GM12874 (cell line): ENCODE measurements around the gene KSR1.

Experiments used
- TF ChIP-seq, protein P1 (sequence below): IDR thresholded peaks from 2 replicates; pipeline ENCODE4 v1.5.1; 2011; ENCODE audit warnings: low read depth, mild to moderate bottlenecking, control low read depth, low read length, moderate library complexity; ENCODE audit not compliant: insufficient read depth

Gene KSR1

DNA sequence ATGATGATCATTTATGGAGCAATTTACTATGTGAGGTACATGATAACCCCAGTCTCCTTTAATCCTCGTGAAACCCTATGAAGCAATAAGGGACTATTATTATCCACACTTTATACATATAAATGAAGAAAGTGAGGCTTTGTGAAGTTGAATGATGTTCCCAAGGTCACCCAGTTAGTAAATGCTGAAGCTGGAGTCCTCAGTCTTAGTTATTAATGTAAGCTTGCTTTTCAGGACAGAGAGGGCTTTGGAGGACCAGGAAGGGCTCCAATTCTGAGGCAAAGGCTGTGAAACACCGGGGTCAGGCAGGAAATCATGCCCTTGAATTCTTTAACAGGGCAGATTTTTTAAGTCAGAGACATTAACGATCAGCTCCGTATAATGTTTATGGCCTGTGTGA, 36.8 kb downstream of the KSR1 start:
- TF ChIP-seq, protein P1, sequence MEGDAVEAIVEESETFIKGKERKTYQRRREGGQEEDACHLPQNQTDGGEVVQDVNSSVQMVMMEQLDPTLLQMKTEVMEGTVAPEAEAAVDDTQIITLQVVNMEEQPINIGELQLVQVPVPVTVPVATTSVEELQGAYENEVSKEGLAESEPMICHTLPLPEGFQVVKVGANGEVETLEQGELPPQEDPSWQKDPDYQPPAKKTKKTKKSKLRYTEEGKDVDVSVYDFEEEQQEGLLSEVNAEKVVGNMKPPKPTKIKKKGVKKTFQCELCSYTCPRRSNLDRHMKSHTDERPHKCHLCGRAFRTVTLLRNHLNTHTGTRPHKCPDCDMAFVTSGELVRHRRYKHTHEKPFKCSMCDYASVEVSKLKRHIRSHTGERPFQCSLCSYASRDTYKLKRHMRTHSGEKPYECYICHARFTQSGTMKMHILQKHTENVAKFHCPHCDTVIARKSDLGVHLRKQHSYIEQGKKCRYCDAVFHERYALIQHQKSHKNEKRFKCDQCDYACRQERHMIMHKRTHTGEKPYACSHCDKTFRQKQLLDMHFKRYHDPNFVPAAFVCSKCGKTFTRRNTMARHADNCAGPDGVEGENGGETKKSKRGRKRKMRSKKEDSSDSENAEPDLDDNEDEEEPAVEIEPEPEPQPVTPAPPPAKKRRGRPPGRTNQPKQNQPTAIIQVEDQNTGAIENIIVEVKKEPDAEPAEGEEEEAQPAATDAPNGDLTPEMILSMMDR, result no peak

DNA sequence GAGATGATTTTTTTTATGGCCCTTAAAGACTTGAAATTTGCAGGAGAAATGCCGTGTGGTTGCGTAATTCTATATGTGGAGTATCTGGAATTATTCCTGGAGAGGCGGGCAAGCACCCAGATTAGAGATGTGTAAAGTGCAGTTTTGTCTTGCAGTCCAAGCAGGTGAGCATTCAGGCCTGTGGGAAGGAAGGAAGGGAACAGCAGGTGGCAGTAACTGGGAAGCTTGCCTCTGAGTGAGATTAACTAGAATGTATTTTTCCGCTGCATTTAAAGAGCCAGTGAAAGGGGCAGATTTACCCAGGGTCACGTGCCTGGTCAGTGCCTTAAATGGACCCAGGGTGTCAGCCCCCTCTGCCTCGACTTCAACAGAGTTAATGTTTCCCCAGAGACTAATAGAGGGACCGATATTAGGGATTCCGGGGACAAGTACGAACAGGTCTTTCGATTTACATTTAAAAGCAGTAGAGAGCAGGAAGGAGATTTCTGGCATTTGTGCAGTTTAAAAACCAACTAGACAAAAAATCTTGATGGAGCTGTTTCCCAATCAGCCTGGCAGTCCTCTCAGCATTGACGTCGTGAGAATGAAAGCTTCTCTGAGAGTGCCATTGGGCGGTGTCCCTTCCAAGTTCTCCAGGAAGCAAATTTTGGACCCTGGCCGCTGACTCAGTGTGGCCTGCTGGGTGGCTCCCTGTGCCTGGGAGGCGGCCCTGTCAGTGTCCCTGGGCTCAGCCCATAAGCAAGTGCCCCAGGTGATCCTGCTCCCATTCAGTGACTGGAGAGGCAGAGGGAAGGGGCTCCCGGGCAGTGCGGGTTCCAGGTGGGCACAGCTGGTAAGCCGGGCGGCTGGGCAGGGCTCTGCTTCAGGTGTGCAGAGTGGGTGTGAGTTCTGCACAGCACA, 38.2 kb downstream of the KSR1 start:
- TF ChIP-seq, protein P1, result no peak

DNA sequence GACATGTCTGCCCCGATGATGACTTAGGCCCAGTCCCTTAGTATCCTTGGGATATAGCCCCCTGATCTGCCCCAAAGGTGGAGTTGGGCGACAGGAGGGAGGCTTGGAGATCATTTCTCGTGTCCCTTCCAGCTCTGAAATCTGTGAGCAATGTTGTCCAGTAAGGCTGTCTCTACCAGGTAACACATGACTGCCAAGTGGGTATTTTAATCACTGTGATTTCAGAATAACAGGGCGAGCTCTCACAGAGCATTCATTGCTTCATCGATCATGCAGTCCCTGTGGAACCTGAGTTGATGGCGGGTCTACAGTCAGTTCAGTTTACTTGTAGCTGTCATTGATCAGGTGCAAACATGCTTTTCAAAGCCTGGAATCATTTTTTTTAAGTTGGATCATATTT, 39.2 kb downstream of the KSR1 start:
- TF ChIP-seq, protein P1, result no peak

DNA sequence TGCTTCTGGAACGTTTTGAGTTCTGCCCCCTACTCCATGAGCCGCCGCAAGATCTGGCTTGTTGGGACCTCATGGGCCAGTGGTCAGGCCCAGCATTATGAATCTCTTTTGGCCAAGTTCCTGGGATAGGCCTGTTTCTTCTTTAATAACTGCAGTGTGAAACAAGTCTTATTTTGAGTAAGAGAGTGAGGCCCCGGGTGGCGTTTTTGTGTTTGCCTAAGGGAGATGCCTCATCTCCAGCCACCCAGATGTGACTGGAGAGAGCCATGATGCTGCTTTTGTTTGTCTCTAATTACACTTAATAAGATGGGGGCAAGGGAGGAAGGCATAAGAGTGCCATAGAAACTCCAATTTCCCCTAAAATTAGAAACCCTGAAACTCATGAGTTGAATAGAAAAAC, 39.8 kb downstream of the KSR1 start:
- TF ChIP-seq, protein P1, result no peak

DNA sequence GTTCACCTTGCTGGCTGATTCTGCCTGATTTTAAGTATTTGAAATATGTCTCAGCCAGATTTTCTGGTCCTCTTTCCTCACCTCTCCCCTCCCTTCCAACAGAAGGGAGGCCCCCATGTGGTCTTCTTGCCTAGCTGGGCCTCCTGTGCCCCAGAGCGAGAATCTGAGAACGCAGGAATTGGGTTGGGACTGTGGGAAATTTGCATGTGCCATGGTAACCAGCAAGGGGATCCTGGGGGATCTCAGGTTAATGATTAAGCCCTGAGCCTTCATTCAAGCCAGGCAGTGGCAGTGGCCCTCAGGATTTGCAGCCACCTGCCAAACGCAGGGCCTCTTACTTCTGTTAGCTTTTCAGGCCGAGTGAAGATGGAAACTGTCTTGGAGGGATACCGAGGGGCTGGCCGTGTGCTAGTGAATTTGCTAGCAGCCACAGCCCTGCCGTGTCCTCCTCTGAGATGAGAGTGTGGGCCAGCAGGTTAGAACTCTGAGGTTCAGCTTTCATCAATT, 40.2 kb downstream of the KSR1 start:
- TF ChIP-seq, protein P1, result no peak

DNA sequence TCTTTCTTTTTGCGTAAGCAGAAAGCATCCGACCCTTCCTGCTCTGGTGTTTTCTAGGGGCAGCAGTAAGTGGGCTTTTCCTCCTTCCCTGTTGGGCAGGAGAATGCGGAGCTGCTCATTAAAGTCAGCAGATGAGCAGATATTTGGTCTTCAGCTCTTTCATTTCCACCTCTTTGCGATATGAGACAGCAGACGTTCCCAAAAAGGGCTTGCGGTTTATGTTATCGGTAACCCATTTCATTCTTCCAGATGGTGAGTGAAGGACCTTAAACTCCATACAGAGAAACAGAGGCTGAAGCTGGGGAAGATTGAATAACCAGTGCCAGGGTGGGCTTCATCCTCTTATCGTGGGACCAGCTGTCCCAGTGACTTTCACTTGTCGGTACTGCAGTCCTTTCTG, 40.7 kb downstream of the KSR1 start:
- TF ChIP-seq, protein P1, result no peak

DNA sequence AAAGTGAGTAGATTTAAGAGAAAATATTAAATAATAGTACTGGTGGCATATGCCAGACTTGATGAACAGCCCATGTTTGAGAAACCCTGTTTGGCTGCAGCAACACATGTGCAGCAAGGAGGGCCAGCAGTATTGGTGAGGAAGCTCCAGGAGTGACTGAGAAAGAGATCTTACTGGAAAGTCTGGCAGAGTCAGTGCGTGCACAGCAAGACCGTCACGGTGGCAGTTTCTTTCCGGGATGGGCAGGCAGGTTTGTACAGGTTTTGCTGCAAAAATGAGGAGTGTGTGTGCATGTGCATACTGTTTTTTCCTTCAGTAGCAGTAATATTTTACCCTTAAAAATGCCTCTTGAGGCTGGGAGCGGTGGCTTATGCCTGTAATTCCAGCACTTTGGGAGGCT, 41.4 kb downstream of the KSR1 start:
- TF ChIP-seq, protein P1, result no peak
